Activated CD8-positive, alpha-beta memory T cell treated with anti-CD3 and anti-CD28 coated beads for 24 hours (primary cell): ENCODE data around the gene PCYT1B.
"Not testable (repeated sequence)": the region's sequence is repeated elsewhere in the genome, so short reads cannot be mapped to it uniquely, and the experiment has no call there.

ENCODE experiments used
- DNase-seq: peaks from one replicate; pipeline ENCODE4 v3.0.0-alpha.2; 2020

The PCYT1B gene

DNA sequence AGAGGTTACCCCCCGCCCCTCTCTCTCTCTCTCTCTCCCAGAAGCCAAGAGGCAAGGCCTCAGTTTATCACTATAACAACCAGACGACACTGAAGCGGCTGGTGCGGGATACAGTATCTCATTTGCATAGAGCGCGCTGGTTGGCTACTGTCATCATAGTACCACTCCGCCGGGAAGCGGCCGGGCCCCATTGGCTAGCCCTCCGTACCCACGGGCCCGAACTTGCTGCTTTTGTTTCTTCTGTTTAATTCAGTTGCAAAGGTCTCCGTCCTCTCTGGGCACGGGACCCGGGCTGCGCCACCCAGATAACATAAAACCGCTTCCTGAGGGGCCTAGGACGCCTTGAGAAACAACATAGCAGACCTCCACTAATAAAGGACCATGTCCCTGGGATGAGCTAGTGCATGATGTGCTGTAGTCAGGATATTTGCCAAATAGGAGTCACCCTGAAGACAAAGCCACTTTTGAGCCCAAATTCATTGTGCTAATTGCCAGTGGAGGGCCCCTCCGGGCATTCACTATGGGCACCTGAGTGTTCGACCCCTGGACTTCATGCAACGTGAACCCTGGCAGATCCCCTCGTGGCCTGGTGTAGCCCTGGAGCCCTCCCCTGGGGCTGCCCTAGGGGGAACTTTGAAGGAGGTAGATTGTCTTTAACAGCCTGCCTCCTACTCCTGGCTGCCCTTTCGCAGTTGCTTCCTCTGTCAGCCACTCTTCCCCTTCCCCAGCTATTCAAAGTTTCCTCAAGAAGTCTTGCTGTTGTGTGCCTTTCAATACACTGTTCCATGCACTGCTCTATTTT, at the start of gene PCYT1B:
PCYT1B (minus strand) TSS at position 91 of the 802 bp plus-strand sequence. CDS start 242 bp downstream, outside the sequence.
- peak; percentile 72 for DNase-seq

DNA sequence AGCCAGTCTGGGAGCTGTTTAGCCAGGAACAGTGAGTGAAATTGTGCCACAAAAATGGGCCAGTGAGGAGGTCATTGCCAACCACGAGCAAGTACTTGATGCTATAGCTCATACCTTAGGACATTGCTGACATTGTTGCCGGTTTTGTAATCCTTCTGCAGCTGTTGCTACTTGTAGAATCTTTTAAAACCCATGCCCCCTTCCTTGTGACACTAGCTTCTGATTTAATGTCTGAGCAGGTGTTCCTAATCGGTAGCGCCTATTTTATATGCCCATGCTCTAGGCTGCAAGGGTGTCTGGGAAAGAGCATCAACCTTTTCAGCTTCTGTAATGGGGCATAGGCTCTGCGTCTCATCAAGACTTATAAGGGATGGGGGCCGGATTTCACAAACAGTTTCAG, 49.1 kb upstream of the PCYT1B start:
- DNase-seq: no peak

DNA sequence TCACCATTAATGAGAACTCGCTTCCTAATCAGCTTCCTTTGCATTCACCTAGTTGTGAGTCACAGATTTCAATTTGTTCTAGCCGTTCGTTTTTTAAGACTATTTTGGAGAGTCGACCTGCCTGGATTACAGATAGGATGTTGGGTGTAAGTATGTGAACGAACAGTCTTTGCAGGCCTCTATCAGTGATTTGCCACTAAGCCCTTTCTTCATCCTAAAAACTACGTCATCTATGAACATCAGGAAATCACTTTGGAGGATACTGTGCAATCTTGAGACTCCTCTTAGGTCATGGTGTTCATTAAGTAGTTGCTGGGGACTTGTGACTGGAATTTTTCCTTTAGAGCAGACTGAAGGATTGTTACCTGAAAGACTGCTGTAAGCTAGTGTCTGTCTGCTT, 47.7 kb upstream of the PCYT1B start:
- no peak for DNase-seq

DNA sequence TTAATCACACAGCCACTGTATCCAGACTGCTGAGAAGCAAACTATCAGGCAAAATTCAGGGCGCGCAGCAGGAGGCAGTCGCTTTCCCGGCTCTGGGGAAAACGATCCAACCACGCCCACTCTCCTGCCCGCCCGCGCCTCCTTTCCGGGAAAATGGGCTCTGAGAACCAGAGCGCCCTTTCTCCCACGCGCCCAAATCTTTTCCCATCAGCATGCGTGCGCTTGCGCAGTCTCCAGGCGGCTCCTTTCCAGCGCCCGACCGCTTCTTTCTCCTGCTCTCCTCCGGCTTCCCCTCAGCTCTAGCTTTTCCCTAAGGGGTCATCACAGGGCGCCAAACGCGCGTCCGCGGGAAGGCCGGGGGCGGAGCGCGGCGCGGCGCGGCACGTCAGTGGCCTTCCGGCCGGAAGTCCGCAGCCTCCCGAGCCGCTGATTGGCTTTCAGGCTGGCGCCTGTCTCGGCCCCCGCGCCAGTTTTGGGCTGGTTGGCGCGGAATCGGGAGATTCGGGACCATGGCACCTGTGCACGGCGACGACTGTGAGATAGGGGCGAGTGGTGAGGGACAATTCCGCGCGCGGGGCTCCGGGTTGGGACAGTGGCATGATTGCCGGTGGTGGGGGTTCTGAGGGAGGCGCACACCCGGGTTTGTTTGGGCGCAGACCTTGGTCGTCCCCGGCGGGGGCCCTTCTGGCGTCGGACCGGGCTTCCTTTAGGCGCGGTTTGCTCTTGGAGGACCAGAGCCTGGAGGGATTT, 46.5 kb upstream of the PCYT1B start, which contains the start of gene POLA1:
POLA1 (plus strand) TSS at position 466 of the 750 bp plus-strand sequence; CDS start at position 510, 44 bp downstream.
- peak; percentile 85 for DNase-seq

DNA sequence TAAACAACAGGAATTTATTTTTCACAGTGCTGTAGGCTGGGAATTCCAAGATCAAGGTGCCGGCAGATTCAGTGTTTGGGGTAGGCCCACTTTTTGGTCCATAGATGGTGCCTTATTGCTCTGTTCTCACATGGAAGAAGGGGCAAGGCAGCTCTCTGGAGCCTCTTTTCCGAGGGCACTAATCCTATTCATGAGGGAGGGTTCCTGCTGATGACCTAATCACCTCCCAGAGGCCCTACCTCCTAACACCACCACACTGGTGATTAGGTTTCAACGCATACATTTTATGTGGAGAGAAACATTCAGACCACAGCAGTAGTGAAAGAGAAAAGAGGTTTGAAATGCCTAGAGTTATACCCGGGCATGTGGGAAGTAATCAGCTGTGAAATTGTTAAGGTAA, 45.2 kb upstream of the PCYT1B start:
- DNase-seq: no peak

DNA sequence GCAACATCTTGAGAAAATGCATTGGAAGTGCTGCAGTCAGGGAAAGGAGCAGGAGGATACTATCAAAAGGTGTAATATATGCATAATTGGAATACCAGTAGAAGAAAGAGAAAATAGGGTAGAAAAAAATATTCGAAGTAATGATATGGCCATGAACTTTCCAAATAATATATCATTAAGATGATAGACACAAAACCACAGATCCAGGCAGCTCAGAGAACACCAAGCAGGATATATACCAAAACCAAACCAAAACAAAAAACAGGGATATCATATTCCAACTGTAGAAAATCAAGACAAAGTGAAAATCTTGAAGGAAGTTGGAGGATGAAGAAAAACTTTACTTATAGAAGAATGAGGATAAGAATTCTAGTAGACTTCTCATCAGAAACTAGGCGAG, 36.9 kb upstream of the PCYT1B start:
- DNase-seq: no peak

DNA sequence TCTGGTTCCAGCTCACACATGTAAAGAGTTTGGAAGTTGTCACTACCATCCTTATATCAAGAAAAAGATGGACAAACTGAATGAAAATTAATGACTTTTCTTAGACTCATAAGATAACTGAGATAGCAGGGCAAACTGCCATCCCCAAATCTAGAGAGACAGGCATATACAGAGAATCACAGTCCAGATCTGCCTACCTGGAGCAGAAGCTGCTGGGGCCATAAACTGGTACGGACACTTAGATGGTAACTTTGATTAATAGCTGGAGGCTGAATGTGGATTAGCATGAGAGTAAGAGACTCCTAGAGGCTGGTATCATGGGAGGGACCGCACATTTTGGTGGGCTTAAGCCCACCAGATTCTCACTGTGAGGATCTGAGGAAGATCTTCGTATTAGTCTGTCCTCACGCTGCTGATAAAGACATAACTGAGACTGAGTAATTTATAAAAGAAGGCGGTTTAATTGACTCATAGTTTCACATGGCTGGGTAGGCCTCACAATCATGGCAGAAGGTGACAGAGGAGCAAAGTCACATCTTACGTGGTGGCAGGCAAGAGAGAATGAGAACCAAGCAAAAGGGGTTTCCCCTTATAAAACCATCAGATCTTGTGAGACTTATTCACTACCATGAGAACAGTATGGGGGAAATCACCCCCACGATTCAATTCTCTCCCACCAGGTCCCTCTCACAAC, 35.7 kb upstream of the PCYT1B start:
- no peak for DNase-seq

DNA sequence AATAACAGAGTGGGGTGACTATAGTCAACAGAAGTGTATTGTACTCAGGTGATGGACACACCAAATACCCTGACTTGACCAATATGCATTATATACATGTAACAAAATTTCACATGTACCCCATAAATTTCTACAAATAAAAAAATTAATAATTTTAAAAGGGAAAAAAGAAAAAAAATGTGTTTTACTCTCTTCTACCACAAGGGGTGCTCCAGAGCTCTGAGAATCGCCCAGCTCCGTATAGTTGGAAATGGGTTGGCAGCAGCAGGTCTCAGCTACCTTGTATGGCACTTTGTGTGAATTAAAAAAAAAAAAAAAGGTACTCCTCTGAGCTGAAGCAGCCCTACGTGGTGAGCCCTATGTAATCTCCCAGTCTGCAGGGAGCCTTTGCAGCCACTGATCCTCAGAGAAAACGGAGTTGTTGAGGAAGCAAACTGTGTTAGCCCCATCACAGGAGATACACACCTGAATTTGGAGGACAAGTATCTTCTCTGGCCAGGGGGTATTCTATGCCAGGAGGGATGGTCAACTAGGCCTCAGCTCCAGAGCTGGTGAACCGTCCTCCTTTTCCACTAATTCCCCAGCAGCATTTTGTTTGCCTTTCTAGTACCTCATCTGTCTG, 29.4 kb upstream of the PCYT1B start:
- DNase-seq: no peak

DNA sequence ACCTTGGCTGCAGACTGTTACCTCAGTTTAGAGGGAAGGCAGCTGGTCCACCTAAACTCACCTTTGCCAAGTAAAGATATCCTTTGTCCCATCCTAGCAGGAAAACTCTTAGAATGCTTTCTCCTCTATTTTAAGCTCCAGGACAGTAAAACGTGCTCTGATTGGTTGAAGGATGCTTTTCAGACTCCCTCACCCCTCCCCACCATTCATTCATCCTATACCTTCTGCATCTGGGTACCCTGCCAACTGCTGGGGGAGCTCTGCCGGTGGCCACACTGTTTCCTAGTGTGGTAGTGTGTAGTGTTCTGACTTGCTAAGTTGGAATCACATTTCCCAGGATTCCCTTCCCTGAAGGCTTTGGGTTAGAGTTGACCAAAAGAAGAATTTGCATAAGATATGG, 26.3 kb upstream of the PCYT1B start:
- DNase-seq: no peak

DNA sequence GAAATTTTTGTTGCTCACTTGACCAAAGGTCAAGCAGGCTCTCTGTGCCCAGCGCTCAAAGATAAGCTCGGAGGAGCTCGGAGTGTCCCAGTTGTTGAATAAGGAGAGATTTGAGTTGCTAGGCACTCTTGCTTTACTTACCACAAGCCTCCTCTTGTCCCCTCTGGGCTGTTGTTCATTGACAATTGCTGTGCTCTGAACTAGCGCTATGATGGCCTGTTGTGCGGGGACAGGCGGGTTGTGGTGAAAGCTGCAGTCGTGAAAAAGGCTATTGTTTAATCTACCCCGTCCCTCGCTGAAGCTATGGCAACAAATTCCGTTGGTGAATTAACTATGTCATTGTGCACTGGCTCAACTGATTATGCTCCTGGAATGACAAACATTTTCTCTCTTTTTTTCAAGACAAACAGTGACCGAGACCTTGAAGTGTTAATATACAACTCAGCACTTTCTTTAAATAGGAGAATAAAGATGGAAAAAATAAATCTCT, 25.6 kb upstream of the PCYT1B start:
- DNase-seq: no peak

DNA sequence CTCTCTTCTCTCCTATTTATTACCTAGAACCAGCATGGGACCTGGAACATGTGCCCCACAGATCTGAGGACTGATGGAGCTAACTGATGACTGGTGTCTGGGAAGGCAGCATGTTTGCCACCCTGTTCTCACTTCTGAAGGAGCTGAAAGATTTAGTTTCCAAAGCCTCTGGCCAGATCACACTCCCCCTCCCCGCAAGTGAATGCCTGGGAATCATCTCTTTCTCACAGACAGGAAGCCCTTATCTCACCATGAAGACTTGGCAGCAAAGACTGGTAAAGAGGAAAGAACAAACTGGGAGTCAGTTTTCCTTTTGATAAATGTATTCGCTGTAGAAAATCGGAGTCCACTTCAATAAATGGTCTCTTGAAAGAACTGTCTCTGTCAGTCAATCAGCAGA, 21.0 kb upstream of the PCYT1B start:
- DNase-seq: no peak

DNA sequence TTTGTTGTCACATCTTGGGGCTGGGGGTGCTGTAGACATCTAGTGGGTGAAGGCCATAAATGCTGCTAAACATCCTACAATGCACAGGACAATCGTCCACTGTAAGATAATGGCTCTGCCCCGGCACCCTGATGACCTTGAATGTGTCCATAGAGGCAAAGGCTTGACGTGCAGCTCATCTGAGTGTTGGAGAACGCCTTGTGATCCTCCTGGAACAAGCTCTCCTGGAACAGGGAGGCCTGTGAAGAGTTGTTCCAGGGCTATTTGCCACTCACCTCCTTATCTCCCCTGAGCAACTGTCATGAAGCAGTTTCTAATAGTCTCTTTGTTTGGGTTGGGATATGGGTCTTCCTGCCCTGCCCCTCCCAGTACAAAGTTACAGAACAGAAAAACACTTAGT, 15.2 kb upstream of the PCYT1B start:
- no peak for DNase-seq

DNA sequence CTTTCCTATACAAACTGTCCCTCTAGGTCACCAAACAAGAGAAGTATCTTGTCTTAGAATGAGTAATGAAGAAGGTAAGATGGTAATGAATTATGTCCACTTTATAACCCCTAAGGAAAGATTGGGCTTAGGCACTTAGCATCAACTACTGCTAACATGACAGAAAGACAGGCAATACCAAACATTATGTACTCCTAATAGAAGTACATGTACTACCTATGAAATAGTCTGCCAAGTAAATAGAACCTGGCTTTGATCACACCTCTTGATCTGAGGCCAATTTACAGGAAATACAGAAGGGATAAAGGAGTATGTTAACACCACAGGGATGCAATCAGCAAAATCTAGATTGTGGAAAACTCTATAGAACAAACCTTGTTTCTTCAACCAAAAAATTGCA, 14.1 kb upstream of the PCYT1B start:
- DNase-seq: no peak

DNA sequence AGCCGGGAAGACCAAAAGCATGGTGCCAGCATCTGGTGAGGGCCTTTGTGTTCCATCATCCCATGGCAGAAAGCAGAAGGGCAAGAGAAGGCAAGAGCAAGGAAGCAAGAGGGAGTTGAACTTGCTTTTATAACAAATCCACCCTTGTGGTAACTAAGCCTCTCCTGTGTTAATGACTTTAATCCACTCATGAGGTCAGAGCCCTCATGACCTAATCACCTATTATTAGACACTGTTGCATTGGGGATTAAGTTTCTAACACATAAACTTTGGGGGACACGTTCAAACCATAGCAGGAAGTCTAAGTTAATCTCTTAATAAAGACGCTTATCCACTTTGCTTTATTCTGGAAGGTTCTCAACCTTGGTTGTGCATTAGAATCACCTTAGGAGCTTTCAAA, 12.5 kb upstream of the PCYT1B start:
- DNase-seq: no peak

DNA sequence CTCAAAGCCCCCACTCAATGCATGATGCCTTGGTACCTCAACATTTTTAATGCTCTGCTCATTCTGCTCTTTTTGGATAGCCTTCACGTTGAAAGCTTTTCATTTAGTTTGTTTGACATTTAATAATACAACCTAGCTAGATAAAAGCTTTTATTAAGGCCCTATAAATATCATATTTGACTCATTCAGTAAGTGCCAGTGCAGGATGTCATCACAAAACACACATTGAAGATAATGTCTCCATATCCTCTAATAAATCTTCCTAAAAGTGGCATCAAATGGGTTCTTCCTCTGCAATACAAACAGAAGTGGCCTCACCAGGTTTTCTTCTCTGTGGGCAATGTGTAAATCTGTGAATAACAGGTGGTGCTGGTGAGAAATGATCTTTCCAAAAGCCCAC, 12.0 kb upstream of the PCYT1B start:
- DNase-seq: no peak

DNA sequence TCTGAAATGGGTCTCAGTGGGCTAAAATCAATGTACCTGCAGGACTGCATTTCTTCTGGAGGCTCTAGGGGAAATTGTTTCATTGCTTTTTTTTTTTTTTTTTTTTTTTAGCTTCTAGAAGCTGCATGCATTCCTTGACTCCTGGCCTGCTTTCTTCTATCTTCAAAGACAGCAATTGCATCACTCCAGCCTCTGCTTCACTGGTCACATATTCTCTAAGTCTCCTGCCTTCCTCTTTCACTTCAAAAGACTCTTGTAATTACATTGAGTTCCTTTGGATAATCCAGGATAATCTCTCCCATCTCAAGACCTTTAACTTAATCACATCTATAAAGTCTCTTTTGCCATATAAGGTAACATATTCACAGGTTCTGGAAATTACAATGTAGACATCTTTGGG, 11.3 kb upstream of the PCYT1B start:
- no peak for DNase-seq

DNA sequence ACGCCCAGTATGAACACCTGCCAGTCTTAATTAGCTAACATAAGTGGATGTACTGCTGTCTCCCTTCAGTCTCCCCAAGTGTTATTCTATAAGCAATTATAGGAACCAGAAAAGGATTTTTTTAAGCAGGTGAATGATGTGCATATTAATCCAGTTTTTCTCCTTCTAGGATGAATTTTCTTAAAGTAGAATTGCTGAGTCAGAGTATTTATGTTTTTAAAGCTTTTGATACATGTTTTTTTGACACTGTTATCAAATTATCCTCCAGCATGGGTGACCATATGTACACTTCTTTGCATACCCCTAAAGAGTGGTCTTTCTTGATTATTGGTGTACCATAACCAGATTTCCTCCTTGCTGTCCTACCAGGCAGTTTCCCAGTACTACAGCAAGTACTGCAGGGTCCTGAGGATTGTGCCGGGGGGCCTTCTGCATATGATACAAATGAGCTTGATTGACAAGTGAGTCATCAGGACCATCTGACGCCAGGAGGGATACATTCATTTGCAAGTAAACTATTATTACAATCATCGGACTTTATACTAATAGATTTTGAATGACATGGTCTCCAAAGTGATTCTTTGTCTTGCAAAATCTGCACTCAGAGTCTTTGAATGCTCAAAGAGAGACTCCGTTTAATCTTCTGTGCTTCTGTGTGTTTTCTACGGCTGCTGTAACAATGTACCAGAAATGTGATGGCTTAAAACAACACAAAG, 10.7 kb upstream of the PCYT1B start:
- DNase-seq: no peak

DNA sequence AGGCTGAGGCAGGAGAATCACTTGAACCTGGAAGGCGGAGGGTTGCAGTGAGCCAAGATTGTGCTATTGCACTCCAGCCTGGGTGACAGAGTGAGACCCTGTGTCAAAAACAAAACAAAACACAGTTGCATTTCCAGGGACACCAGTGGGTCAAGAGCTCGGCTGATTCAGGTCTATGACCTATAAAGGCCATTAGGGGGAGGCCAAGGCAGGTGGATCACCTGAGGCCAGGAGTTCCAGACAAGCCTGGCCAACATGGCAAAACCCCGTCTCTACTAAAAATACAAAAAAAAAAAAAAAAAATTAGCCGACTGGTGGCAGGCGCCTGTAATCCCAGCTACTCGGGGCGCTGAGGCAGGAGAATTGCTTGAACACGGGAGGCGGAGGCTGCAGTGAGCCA, 8.5 kb upstream of the PCYT1B start:
- not testable (repeated sequence) for DNase-seq

DNA sequence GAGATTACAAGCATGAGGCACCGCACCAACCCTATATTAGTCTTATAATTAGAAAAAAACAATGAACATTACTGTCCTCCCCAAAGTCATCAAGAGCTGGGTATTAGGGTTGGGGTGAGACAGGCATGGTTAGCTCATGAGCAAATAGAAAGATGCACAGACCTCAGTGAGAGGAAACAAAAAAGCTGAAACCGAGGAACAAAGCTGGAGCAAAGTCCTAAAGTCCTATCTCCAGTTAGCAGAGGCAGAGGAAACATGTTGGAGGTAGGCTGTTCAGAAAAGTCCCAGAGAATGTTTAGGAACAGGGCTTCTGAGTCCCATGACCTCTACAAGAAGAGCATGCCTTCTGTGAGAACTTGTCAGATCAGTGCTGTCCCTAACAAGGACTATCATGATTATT, 4.6 kb upstream of the PCYT1B start:
- DNase-seq: no peak

DNA sequence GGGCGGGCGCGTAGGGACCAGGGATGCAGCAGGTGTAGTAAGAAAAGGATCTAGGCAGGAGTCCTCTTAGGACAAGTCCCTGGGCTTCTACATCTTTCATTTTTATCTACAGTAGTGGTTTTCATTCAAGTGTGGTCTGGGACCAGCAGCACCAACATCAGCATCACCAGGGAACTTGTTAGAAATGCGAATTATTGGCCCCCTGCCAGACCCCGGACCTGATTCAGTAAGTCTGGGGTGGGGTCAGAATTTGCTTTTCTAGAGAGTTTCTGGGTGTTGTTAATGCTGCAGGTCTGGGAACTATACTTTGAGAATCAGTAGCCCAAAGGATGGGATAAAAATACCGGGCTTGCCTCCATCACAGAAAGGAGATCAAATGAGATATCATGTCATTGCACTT, 1.3 kb upstream of the PCYT1B start:
- no peak for DNase-seq

DNA sequence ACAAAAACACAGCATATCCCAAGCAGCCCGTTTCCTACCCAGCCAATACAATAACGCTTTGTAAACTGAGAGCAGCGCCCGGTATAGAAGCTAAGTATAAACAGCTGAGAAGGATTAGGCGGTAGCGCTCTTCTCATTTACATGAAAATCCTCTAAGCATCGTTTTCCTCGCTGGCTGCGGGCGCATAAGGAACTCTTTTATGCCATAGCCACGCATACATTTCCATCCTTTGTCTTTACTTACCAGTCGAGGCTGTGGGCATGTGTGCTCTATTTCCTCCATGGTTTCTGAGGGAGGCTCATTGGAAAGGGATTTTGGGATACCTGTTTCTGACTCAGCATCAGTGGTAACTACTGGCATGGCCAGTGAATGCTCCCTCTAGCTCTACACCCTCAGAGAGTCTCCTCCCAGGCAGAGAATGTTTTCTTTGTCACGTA, 383 bp downstream of the PCYT1B start:
- DNase-seq: no peak

DNA sequence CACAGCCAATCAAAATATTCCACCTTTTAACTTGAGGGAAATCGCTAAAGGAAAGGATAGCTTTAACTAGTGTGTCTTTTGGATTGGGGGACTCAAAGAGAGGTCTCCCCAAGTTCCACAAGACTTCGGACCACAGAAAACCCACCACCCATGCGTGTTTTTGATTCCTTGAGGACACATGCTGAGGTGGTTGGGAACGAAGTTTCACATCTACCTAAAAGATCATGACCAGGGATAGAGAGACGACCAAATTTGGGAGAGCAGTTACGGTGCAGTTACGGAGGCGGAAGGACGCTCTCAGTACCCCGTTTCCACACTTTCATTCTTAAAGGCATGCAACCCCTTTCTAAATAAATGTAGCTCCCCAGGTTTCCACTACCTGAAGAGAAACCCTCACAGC, 1.1 kb downstream of the PCYT1B start:
- DNase-seq: no peak
